H1 (cell line): ENCODE data around the gene KCP. TPM values are rescaled to one million over a fixed set of nuclear protein-coding genes. Genes with fewer than 3 reads are reported as not detected.
A peak's percentile ranks its signal among the peaks of the same experiment; 100 is the strongest.

Source experiments
- CTCF ChIA-PET: fragments of 300-600 bp; sonication (Branson Sonifier 250); formaldehyde crosslinking; loops from one replicate; lab custom pipeline; 2021; ENCODE audit not compliant: partially characterized antibody; lab: Charles Lee
- POLR2A ChIA-PET: fragments of 300-600 bp; sonication (Branson Sonifier 250); formaldehyde crosslinking; loops from one replicate; lab custom pipeline; 2021; ENCODE audit warnings: inconsistent platforms; ENCODE audit not compliant: partially characterized antibody; lab: Charles Lee
- DNase-seq, 2 experiments: peaks; one replicate each; pipeline versions ENCODE4 v3.0.0 to v3.0.0-alpha.2; 2010 to 2022; ENCODE audit warnings: low spot score in 2 of 2, low read depth in 1 of 2, mixed read lengths in 1 of 2
- FAIRE-seq: peaks from 2 replicates; lab custom pipeline; 2011; peaks lifted over from hg19 to GRCh38; lab: Jason Lieb, UNC
- H2AFZ ChIP-seq: 2 replicates; pipeline ENCODE4 v1.8.1; 2012; ENCODE audit warnings: low read length, inconsistent platforms
- H2AK5ac ChIP-seq: 2 replicates; pipeline ENCODE4 v1.6.1; 2013; ENCODE audit warnings: low read depth, low read length
- H2BK120ac ChIP-seq: replicated peaks from 2 replicates; pipeline ENCODE3; 2013; ENCODE audit warnings: low read depth, low read length, inconsistent platforms
- H2BK12ac ChIP-seq: 2 replicates; pipeline ENCODE4 v1.6.1; 2013; ENCODE audit warnings: low read depth, low read length
- H2BK15ac ChIP-seq: 2 replicates; pipeline ENCODE4 v1.6.1; 2013; ENCODE audit warnings: low read length
- H2BK20ac ChIP-seq: 2 replicates; pipeline ENCODE4 v1.6.1; 2013; ENCODE audit warnings: low read length
- H2BK5ac ChIP-seq: 2 replicates; pipeline ENCODE4 v1.6.1; 2013; ENCODE audit warnings: low read depth, low read length
- H3K14ac ChIP-seq: 2 replicates; pipeline ENCODE4 v1.6.1; 2013; ENCODE audit warnings: inconsistent platforms; ENCODE audit not compliant: insufficient read length
- H3K18ac ChIP-seq: 2 replicates; pipeline ENCODE4 v1.6.1; 2013; ENCODE audit warnings: low read length; ENCODE audit errors: extremely low read depth
- H3K23ac ChIP-seq: 2 replicates; pipeline ENCODE4 v1.6.1; 2013; ENCODE audit warnings: inconsistent platforms; ENCODE audit not compliant: insufficient read length
- H3K23me2 ChIP-seq: 2 replicates; pipeline ENCODE4 v1.6.1; 2013; ENCODE audit warnings: low read depth, low read length
- H3K27ac ChIP-seq: 2 replicates; pipeline ENCODE4 v1.6.1; 2011; ENCODE audit warnings: low read depth, low read length, inconsistent platforms
- H3K27me3 ChIP-seq, 4 experiments: replicated peaks in 1 of 4; 1 replicate in 1 of 4; 2 replicates in 3 of 4; pipeline versions ENCODE4 v1.6.1 to v1.8.1; 2011 to 2013; ENCODE audit warnings: low read length in 3 of 4, mild to moderate bottlenecking in 3 of 4, inconsistent platforms in 2 of 4, mixed read lengths in 2 of 4, moderate library complexity in 1 of 4; ENCODE audit not compliant: control insufficient read depth in 3 of 4, insufficient read depth in 3 of 4; ENCODE audit errors: extremely low read depth in 1 of 4
- H3K36me3 ChIP-seq, 4 experiments: 2 replicates each; pipeline versions ENCODE4 v1.6.1 to v1.8.1; 2011 to 2013; ENCODE audit warnings: mild to moderate bottlenecking in 4 of 4, low read length in 3 of 4, moderate library complexity in 2 of 4, control low read depth in 1 of 4, inconsistent platforms in 1 of 4; ENCODE audit not compliant: insufficient read depth in 4 of 4, control insufficient read depth in 2 of 4
- H3K4ac ChIP-seq: replicated peaks from 2 replicates; pipeline ENCODE3; 2013; ENCODE audit warnings: low read length, low read depth, mixed read lengths, inconsistent platforms; ENCODE audit not compliant: insufficient read length
- H3K4me1 ChIP-seq, 4 experiments: replicated peaks in 1 of 4; 1 replicate in 1 of 4; 2 replicates in 3 of 4; pipeline versions ENCODE4 v1.6.1 to v1.8.1; 2011 to 2013; ENCODE audit warnings: low read length in 3 of 4, inconsistent platforms in 2 of 4, mixed read lengths in 1 of 4; ENCODE audit not compliant: insufficient read depth in 4 of 4, control insufficient read depth in 3 of 4
- H3K4me2 ChIP-seq, 2 experiments: 2 replicates each; pipeline versions ENCODE4 v1.6.1 to v1.8.1; 2011 to 2013; ENCODE audit warnings: low read depth in 2 of 2, low read length in 2 of 2, control low read depth in 1 of 2, inconsistent platforms in 1 of 2, mild to moderate bottlenecking in 1 of 2; ENCODE audit not compliant: insufficient read depth in 1 of 2
- H3K4me3 ChIP-seq, 4 experiments: fragments of 200-600, 300-600 bp in 1 of 4; sonication (generic), shearing (Covaris generic), sonication (Bioruptor Twin) in 1 of 4; 2 replicates each; pipeline versions ENCODE4 v1.5.1 to v1.8.1; 2011 to 2016; ENCODE audit warnings: low read length in 4 of 4, low read depth in 3 of 4, control low read depth in 2 of 4, inconsistent platforms in 2 of 4, mild to moderate bottlenecking in 2 of 4, mixed read lengths in 1 of 4, moderate library complexity in 1 of 4; ENCODE audit not compliant: insufficient read depth in 2 of 4; ENCODE audit errors: extremely low read depth in 1 of 4
- H3K56ac ChIP-seq: replicated peaks from 2 replicates; pipeline ENCODE3; 2013; ENCODE audit warnings: low read depth, mild to moderate bottlenecking, mixed read lengths, low read length, inconsistent platforms; ENCODE audit not compliant: insufficient read length
- H3K79me1 ChIP-seq: 2 replicates; pipeline ENCODE4 v1.6.1; 2013; ENCODE audit warnings: low read depth, low read length, control low read depth
- H3K79me2 ChIP-seq, 2 experiments: 2 replicates each; pipeline versions ENCODE4 v1.6.1 to v1.8.1; 2012 to 2013; ENCODE audit warnings: low read length in 2 of 2, mild to moderate bottlenecking in 2 of 2, inconsistent platforms in 1 of 2; ENCODE audit not compliant: insufficient read depth in 2 of 2, control insufficient read depth in 1 of 2
- H3K9ac ChIP-seq, 4 experiments: replicated peaks in 1 of 4; 1 replicate in 1 of 4; 2 replicates in 3 of 4; pipeline versions ENCODE4 v1.6.1 to v1.8.1; 2011 to 2013; ENCODE audit warnings: low read depth in 3 of 4, low read length in 3 of 4, control low read depth in 2 of 4, mild to moderate bottlenecking in 2 of 4, moderate library complexity in 2 of 4, inconsistent platforms in 1 of 4; ENCODE audit errors: extremely low read depth in 1 of 4
- H3K9me3 ChIP-seq, 2 experiments: 2 replicates each; pipeline versions ENCODE4 v1.6.1 to v1.8.1; 2012 to 2013; ENCODE audit warnings: mild to moderate bottlenecking in 2 of 2, moderate library complexity in 2 of 2, control low read depth in 1 of 2, inconsistent platforms in 1 of 2, low read depth in 1 of 2, low read length in 1 of 2, mixed read lengths in 1 of 2; ENCODE audit not compliant: insufficient read depth in 2 of 2
- H4K20me1 ChIP-seq, 2 experiments: replicated peaks in 1 of 2; 2 replicates each; pipeline versions ENCODE3 to v1.8.1; 2011 to 2013; ENCODE audit warnings: inconsistent platforms in 2 of 2, low read length in 2 of 2, mild to moderate bottlenecking in 1 of 2; ENCODE audit not compliant: insufficient read depth in 2 of 2, control insufficient read depth in 1 of 2
- H4K5ac ChIP-seq: 2 replicates; pipeline ENCODE4 v1.6.1; 2013; ENCODE audit warnings: low read length, low read depth, mixed read lengths, inconsistent platforms; ENCODE audit not compliant: insufficient read length
- H4K8ac ChIP-seq: 2 replicates; pipeline ENCODE4 v1.8.0; 2013; ENCODE audit warnings: mild to moderate bottlenecking, moderate library complexity, low read length, inconsistent platforms; ENCODE audit not compliant: insufficient read depth; ENCODE audit errors: extremely low read depth
- H4K91ac ChIP-seq: replicated peaks from 2 replicates; pipeline ENCODE3; 2013; ENCODE audit warnings: low read length, mixed read lengths, inconsistent platforms; ENCODE audit not compliant: insufficient read length
- YY1 ChIP-seq: IDR thresholded peaks from 2 replicates; pipeline ENCODE4 v1.6.1; 2011; ENCODE audit warnings: low read depth, mild to moderate bottlenecking, low read length
- WGBS, 2 experiments: shearing (Covaris generic) in 1 of 2; methylation state at CpG; one replicate each; pipeline versions ENCODE4 v1.1.6 to v1.1.7; 2013 to 2015; ENCODE audit warnings: low lambda C conversion rate in 2 of 2, mixed read lengths in 2 of 2, inconsistent platforms in 1 of 2, low coverage in 1 of 2, missing lambda C conversion rate in 1 of 2; ENCODE audit not compliant: insufficient replicate concordance in 2 of 2, insufficient coverage in 1 of 2, insufficient read length in 1 of 2; ENCODE audit errors: extremely low coverage in 1 of 2, missing lambda C conversion rate in 1 of 2; 5-methylcytosine and 5-hydroxymethylcytosine counted together
- polyA plus RNA-seq, 7 experiments: library from polyadenylated mRNA; depleted of rRNA in 3 of 7; stranded (reverse) in 5 of 7; unstranded in 2 of 7; fragments of >200 nt in 5 of 7; fragments of 200-250 nt in 2 of 7; gene quantifications; 1 replicate in 5 of 7; 2 replicates in 1 of 7; 4 replicates in 1 of 7; pipeline versions ENCODE4 v1.2.1 to v1.2.3, GENCODE V29; 2011 to 2013; ENCODE audit warnings: missing spikeins in 2 of 7, mixed read lengths in 2 of 7
- total RNA-seq: library from RNA; stranded (reverse); fragmentation: NEBNext Ultra II Directional; extraction: Animal tissue kit (Norgen Biotek cat#: 25700); gene quantifications from 2 replicates; pipeline ENCODE4 v1.2.1, GENCODE V29; 2021

KCP gene
- total and polyA plus RNA-seq, 2 of the 8 experiments (the other 6 are each of a cell fraction or from before 2014, with no cell fraction given), result 1.3 to 2.0 TPM

DNA sequence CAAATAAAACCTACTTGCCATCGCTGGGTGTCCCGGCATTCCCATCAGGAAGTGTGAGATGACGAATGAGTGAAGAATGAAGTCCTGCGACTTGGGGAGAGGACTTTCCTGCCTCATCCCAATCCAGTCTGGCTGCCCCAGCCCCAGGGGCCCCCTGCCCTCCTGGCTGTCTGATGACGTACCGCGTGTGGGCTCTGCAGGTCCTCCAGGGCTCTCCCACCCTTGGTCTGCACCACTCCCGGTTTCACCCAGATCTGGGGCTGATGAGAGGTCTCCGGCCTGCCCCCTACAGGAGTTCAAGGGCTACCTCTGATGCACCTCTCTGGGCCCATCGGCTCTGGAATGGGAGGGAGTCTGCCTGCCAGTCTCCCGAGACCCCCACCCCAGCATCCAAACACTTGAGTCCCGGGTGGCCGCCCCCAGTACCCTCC, 38.1 kb downstream of the KCP start:
- Histone ChIP-seq H3K14ac (no peak overlapping the region), H4K91ac (no peak overlapping the region), H2BK20ac (no peak overlapping the region), H3K4me2 (no peak overlapping the region; a peak in 1 of 4 replicates), H2BK15ac (no peak overlapping the region), H2BK5ac (no peak overlapping the region), H2BK12ac (no peak overlapping the region), H3K4ac (no peak overlapping the region), H2BK120ac (no peak overlapping the region), H3K9me3 (no peaks in the 10 kb centered on the region), H2AK5ac (no peak overlapping the region), H3K79me1 (no peaks in the 10 kb centered on the region; the same call in 1 of the 2 replicates), H4K5ac (no peak overlapping the region), H3K23me2 (peaks cover 12% of the 10 kb centered on the region), H3K4me3 (no peak overlapping the region), H3K4me1 (peaks cover 0 to 18% (median 12%) of the 10 kb centered on the region in 4 experiments; a peak in 6 of 7 replicates), H3K56ac (no peak overlapping the region), H3K36me3 (no peaks in the 10 kb centered on the region), H3K27me3 (peaks cover 5 to 42% (median 36%) of the 10 kb centered on the region in 4 experiments), H3K18ac (no peak overlapping the region), H4K8ac (no peak overlapping the region; the same call in 1 of the 2 replicates), H3K9ac (no peak overlapping the region), H4K20me1 (peaks cover 3 to 6% of the 10 kb centered on the region in 2 experiments), H3K23ac (no peak overlapping the region), H3K79me2 (no peaks in the 10 kb centered on the region), H2AFZ (no peak overlapping the region), H3K27ac (no peak overlapping the region)
- 73% methylated on average over 12 of the region's 13 CpGs; no CpG with 5 or more reads in 1 of the 2 experiments for WGBS, 2 experiments
- CTCF ChIA-PET, result interaction anchor here (0.6 to 8.2 kb wide), 14 partner anchors 7 to 140 kb away, joined by 3 to 81 read pairs (median 4); partner anchors contain the start of gene ATP6V1F
- FAIRE-seq, result no peak
- POLR2A ChIA-PET, result interaction anchor here (0.6 to 0.8 kb wide), 2 partner anchors 12 to 528 kb away, joined by 3 to 4 read pairs; no protein-coding TSS in a partner anchor
- DNase-seq, result peak in 1 of 2 experiments; percentile 70
- no peak for TF ChIP-seq YY1
